DOHH2 (cell line): ENCODE data around the gene PHACTR1.

Experiments used
- CTCF ChIP-seq: fragments of 200-600 bp; sonication (generic); IDR thresholded peaks from one replicate; pipeline ENCODE4 v1.5.1; 2014; ENCODE audit warnings: antibody characterized with exemption, mild to moderate bottlenecking, low read depth, low read length; ENCODE audit not compliant: poor library complexity, severe bottlenecking
- EZH2phosphoT487 ChIP-seq: fragments of 200-600 bp; sonication (generic); IDR thresholded peaks from 2 replicates; pipeline ENCODE4 v1.6.1; 2017; ENCODE audit warnings: borderline replicate concordance, mild to moderate bottlenecking, antibody characterized with exemption, low read length, moderate library complexity, mixed read lengths

- TF ChIP-seq CTCF (no peak), EZH2phosphoT487 (no peak)
Observed at GRCh38 chr6:12803486-12803885, 86.9 kb downstream of the PHACTR1 start.
